Keratinocyte (primary cell): ENCODE data around the gene HERC2. TPM values are rescaled to one million over a fixed set of nuclear protein-coding genes. Genes with fewer than 3 reads are reported as not detected.

ENCODE experiments used
- DNase-seq: peaks from one replicate; pipeline ENCODE4 v3.0.0-alpha.2; 2011; ENCODE audit warnings: low read depth, missing footprints, low spot score
- FAIRE-seq: peaks from 2 replicates; lab custom pipeline; 2011; peaks lifted over from hg19 to GRCh38; lab: Jason Lieb, UNC
- H2AFZ ChIP-seq: 2 replicates; pipeline ENCODE4 v1.6.0; 2012; ENCODE audit warnings: low read length, control low read depth, inconsistent platforms; ENCODE audit not compliant: control insufficient read depth
- H3K27ac ChIP-seq: 2 replicates; pipeline ENCODE4 v1.5.1; 2011; ENCODE audit warnings: low read length; ENCODE audit not compliant: control insufficient read depth, insufficient read depth
- H3K27me3 ChIP-seq: 3 replicates; pipeline ENCODE4 v1.6.0; 2011; ENCODE audit warnings: low read length; ENCODE audit not compliant: control insufficient read depth, insufficient read depth; ENCODE audit errors: extremely low read depth
- H3K36me3 ChIP-seq, 2 experiments: 2 replicates in 1 of 2; 3 replicates in 1 of 2; pipeline ENCODE4 v1.5.1; 2011; ENCODE audit warnings: low read length in 2 of 2, mild to moderate bottlenecking in 1 of 2; ENCODE audit not compliant: control insufficient read depth in 2 of 2, insufficient read depth in 2 of 2; ENCODE audit errors: extremely low read depth in 1 of 2
- H3K4me1 ChIP-seq: 3 replicates; pipeline ENCODE4 v1.5.1; 2011; ENCODE audit warnings: low read length; ENCODE audit not compliant: control insufficient read depth, insufficient read depth; ENCODE audit errors: extremely low read depth
- H3K4me2 ChIP-seq: 3 replicates; pipeline ENCODE4 v1.6.0; 2011; ENCODE audit warnings: low read depth, low read length; ENCODE audit not compliant: control insufficient read depth, insufficient read depth; ENCODE audit errors: extremely low read depth
- H3K4me3 ChIP-seq, 3 experiments: fragments of 200-600 bp in 1 of 3; sonication (generic) in 1 of 3; 2 replicates in 2 of 3; 3 replicates in 1 of 3; pipeline ENCODE4 v1.5.1; 2011 to 2016; ENCODE audit warnings: low read length in 3 of 3, mild to moderate bottlenecking in 3 of 3, control low read depth in 2 of 3, inconsistent platforms in 1 of 3, low read depth in 1 of 3, mixed read lengths in 1 of 3, mixed run types in 1 of 3, moderate library complexity in 1 of 3; ENCODE audit not compliant: control insufficient read depth in 2 of 3, insufficient read depth in 2 of 3; ENCODE audit errors: extremely low read depth in 1 of 3
- H3K79me2 ChIP-seq: 2 replicates; pipeline ENCODE4 v1.6.0; 2012; ENCODE audit warnings: low read length; ENCODE audit not compliant: control insufficient read depth, insufficient read depth
- H3K9ac ChIP-seq: 3 replicates; pipeline ENCODE4 v1.6.0; 2011; ENCODE audit warnings: low read length; ENCODE audit not compliant: control insufficient read depth, insufficient read depth; ENCODE audit errors: extremely low read depth
- H3K9me1 ChIP-seq: 3 replicates; pipeline ENCODE4 v1.6.0; 2011; ENCODE audit warnings: low read length; ENCODE audit not compliant: control insufficient read depth, insufficient read depth; ENCODE audit errors: extremely low read depth
- H3K9me3 ChIP-seq: 2 replicates; pipeline ENCODE4 v1.5.1; 2012; ENCODE audit warnings: low read depth, low read length; ENCODE audit not compliant: control insufficient read depth
- H4K20me1 ChIP-seq: 3 replicates; pipeline ENCODE4 v1.6.0; 2011; ENCODE audit warnings: low read length; ENCODE audit not compliant: control insufficient read depth, insufficient read depth; ENCODE audit errors: extremely low read depth
- CTCF ChIP-seq, 3 experiments: IDR thresholded peaks in 1 of 3; conservative IDR thresholded peaks in 1 of 3; optimal IDR thresholded peaks in 1 of 3; 2 replicates in 2 of 3; 3 replicates in 1 of 3; pipeline versions ENCODE3 to v1.5.1; 2011; ENCODE audit warnings: low read length in 3 of 3, mild to moderate bottlenecking in 3 of 3, moderate library complexity in 2 of 3, control low read depth in 1 of 3, inconsistent platforms in 1 of 3; ENCODE audit not compliant: insufficient read depth in 2 of 3; ENCODE audit errors: extremely low read depth in 1 of 3
- EZH2 ChIP-seq: IDR thresholded peaks from one replicate; pipeline ENCODE4 v1.6.1; 2012; ENCODE audit warnings: inconsistent platforms, mild to moderate bottlenecking, low read length, moderate library complexity
- dilution Hi-C: fragments of 300-500 bp; cut with MboI; formaldehyde crosslinking; loops from one replicate; pipeline ENCODE4 v1.7.0; 2020; ENCODE audit warnings: low sequenced_read_pairs; ENCODE audit not compliant: extremely low pct_ligation_motif_present
- polyA plus RNA-seq, 5 experiments: library from polyadenylated mRNA; depleted of rRNA in 3 of 5; stranded (reverse) in 3 of 5; stranded (forward) in 1 of 5; unstranded in 1 of 5; fragments of >200 nt; gene quantifications; 1 replicate in 1 of 5; 2 replicates in 3 of 5; 3 replicates in 1 of 5; pipeline versions ENCODE4 v1.2.1 to v1.2.3, GENCODE V29; 2011 to 2012; ENCODE audit warnings: missing spikeins in 2 of 5, low read depth in 1 of 5, low replicate concordance in 1 of 5

The HERC2 gene
- polyA plus RNA-seq, 1 donor (not counting 4 experiments of a cell fraction or from before 2014, with no cell fraction given) = 12.4 TPM

- TF ChIP-seq EZH2 = no peak
- no peak for TF ChIP-seq CTCF (optimal IDR thresholded peaks at IDR 0.05 in 1 of 3, IDR thresholded peaks at IDR 0.05 in 1 of 3, conservative IDR thresholded peaks at IDR 0.05 in 1 of 3; ENCODE audit: extremely low read depth in 1 of 3, insufficient read depth in 2 of 3, low read length in 3 of 3)
- Histone ChIP-seq H3K36me3 (peaks cover 8 to 15% of the 10 kb centered on the region in 2 experiments), H3K27me3 (no peaks in the 10 kb centered on the region), H3K4me1 (no peaks in the 10 kb centered on the region), H3K4me2 (no peak overlapping the region), H2AFZ (no peak overlapping the region), H3K4me3 (no peak overlapping the region), H3K9me1 (no peaks in the 10 kb centered on the region), H4K20me1 (no peaks in the 10 kb centered on the region), H3K27ac (no peak overlapping the region), H3K9ac (no peak overlapping the region), H3K79me2 (peaks cover 3% of the 10 kb centered on the region), H3K9me3 (no peaks in the 10 kb centered on the region)
- FAIRE-seq (no peak), DNase-seq (no peak)
- dilution Hi-C loops = no loop called here
Measured at GRCh38 chr15:28260722-28261121, 61.3 kb downstream of the HERC2 start.

DNA sequence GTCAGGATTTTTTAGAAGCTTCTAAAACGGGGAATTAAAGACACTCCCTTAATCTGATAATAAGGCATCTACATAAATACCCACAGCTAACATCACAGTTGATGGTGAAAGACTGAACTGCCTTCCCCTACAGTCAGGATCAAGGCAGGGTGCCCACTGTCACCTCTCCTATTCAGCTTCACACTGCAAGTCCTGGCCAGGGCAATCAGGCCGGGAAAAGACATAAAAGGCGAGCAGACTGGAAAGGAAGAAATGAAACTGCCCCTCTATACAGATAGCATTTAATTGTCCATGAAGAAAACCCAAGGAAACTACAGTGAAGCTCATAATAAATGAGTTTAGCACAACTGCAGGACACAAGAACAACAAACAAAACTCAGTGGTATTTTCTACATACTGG, 61.7 kb downstream of the HERC2 start:
- H3K4me3 ChIP-seq = no peak overlapping the region
- no peaks in the 10 kb centered on the region for H3K4me1 ChIP-seq
- dilution Hi-C loops = no loop called here
- TF ChIP-seq CTCF (optimal IDR thresholded peaks at IDR 0.05 in 1 of 3, IDR thresholded peaks at IDR 0.05 in 1 of 3, conservative IDR thresholded peaks at IDR 0.05 in 1 of 3; ENCODE audit: extremely low read depth in 1 of 3, insufficient read depth in 2 of 3, low read length in 3 of 3) = no peak
- TF ChIP-seq EZH2 = no peak
- peaks cover 1% of the 10 kb centered on the region for H3K79me2 ChIP-seq
- DNase-seq (no peak), FAIRE-seq (no peak)
- no peaks in the 10 kb centered on the region for H3K9me1 ChIP-seq
- H3K4me2 ChIP-seq = no peak overlapping the region
- no peaks in the 10 kb centered on the region for H3K9me3 ChIP-seq
- H3K36me3 ChIP-seq = peaks cover 8 to 12% of the 10 kb centered on the region in 2 experiments
- H3K27ac ChIP-seq = no peak overlapping the region
- H4K20me1 ChIP-seq = no peaks in the 10 kb centered on the region
- H3K27me3 ChIP-seq = no peaks in the 10 kb centered on the region
- no peak overlapping the region for H3K9ac ChIP-seq
- no peak overlapping the region for H2AFZ ChIP-seq
